HepG2 (cell line): ENCODE results near the gene RNF114. TPM values are rescaled to one million over a fixed set of nuclear protein-coding genes. Genes with fewer than 3 reads are reported as not detected.

Experiments
- ERF ChIP-seq: IDR thresholded peaks from 2 replicates; pipeline ENCODE4 v1.6.1; 2018; ENCODE audit warnings: missing biosample characterization, missing genetic modification reagents
- KDM3A ChIP-seq: IDR thresholded peaks from 2 replicates; pipeline ENCODE4 v1.6.1; 2018; ENCODE audit warnings: low read depth, missing compliant biosample characterization
- MEIS1 ChIP-seq: sonication (generic); formaldehyde crosslinking; IDR thresholded peaks from 2 replicates; pipeline ENCODE4 v1.9.0; 2021; ENCODE audit warnings: mild to moderate bottlenecking, missing genetic modification reagents, moderate library complexity, borderline replicate concordance
- MTF1 ChIP-seq: sonication (generic); formaldehyde crosslinking; IDR thresholded peaks from 2 replicates; pipeline ENCODE4 v1.5.0; 2020; ENCODE audit warnings: missing genetic modification reagents
- PHB2 ChIP-seq: fragments of 450-650 bp; IDR thresholded peaks from 2 replicates; pipeline ENCODE4 v1.6.1; 2018; ENCODE audit not compliant: partially characterized antibody
- PITX1 ChIP-seq: sonication (generic); formaldehyde crosslinking; IDR thresholded peaks from 2 replicates; pipeline ENCODE4 v1.5.1; 2020; ENCODE audit warnings: mild to moderate bottlenecking, missing genetic modification reagents
- RBM39 ChIP-seq: fragments of 200-400 bp; formaldehyde crosslinking; IDR thresholded peaks from one replicate; pipeline ENCODE4 v1.6.1; 2018; ENCODE audit warnings: antibody characterized with exemption, mild to moderate bottlenecking, low read depth, low read length; ENCODE audit not compliant: poor library complexity, severe bottlenecking
- THYN1 ChIP-seq: sonication (generic); formaldehyde crosslinking; IDR thresholded peaks from 2 replicates; pipeline ENCODE4 v1.8.1; 2023; ENCODE audit warnings: low read depth, mild to moderate bottlenecking, moderate library complexity, missing genetic modification reagents, borderline replicate concordance
- XRCC5 ChIP-seq: fragments of 200-400 bp; formaldehyde crosslinking; optimal IDR thresholded peaks from 2 replicates; pipeline ENCODE3; 2017; ENCODE audit warnings: mild to moderate bottlenecking, low read length
- ZNF12 ChIP-seq: sonication (generic); formaldehyde crosslinking; IDR thresholded peaks from 2 replicates; pipeline ENCODE4 v1.5.0; 2020; ENCODE audit warnings: missing genetic modification reagents
- ZNF124 ChIP-seq: sonication (generic); formaldehyde crosslinking; IDR thresholded peaks from 2 replicates; pipeline ENCODE4 v1.4.0; 2020; ENCODE audit warnings: missing genetic modification reagents
- ZNF235 ChIP-seq: sonication (generic); formaldehyde crosslinking; IDR thresholded peaks from 2 replicates; pipeline ENCODE4 v1.8.1; 2023; ENCODE audit warnings: mild to moderate bottlenecking, missing genetic modification reagents, borderline replicate concordance
- ZNF354B ChIP-seq: sonication (generic); formaldehyde crosslinking; IDR thresholded peaks from 2 replicates; pipeline ENCODE4 v1.8.0; 2022; ENCODE audit warnings: mild to moderate bottlenecking, missing genetic modification reagents
- ZNF773 ChIP-seq: sonication (generic); formaldehyde crosslinking; IDR thresholded peaks from 2 replicates; pipeline ENCODE4 v1.4.0; 2020; ENCODE audit warnings: missing genetic modification reagents, borderline replicate concordance
- ZNF850 ChIP-seq: sonication (generic); formaldehyde crosslinking; conservative IDR thresholded peaks from 2 replicates; pipeline ENCODE4 v1.9.0; 2021; ENCODE audit warnings: mild to moderate bottlenecking, missing genetic modification reagents
- polyA plus RNA-seq, 8 experiments: library from polyadenylated mRNA; depleted of rRNA in 3 of 8; stranded (reverse) in 7 of 8; unstranded in 1 of 8; fragments of >200 nt; fragmentation: Illumina TruSeq in 4 of 8; extraction: Trizol in 4 of 8; gene quantifications; 2 replicates each; pipeline versions ENCODE4 v1.2.1 to v1.2.3, GENCODE V29; 2011 to 2016; ENCODE audit warnings: low read depth in 4 of 8, missing spikeins in 1 of 8, mixed read lengths in 1 of 8; ENCODE audit not compliant: insufficient read depth in 1 of 8
- total RNA-seq, 5 experiments: library from RNA; depleted of rRNA; stranded (reverse); fragments of >200 nt; fragmentation: Illumina TruSeq; extraction: Trizol; gene quantifications; 2 replicates each; pipeline ENCODE4 v1.2.3, GENCODE V29; 2016; ENCODE audit warnings: low read depth in 1 of 5
- TF ChIP-seq, protein P1 (sequence below): fragments of 450-650 bp; IDR thresholded peaks from 2 replicates; pipeline ENCODE4 v1.6.1; 2016
- TF ChIP-seq, protein P2 (sequence below): sonication (generic); formaldehyde crosslinking; conservative IDR thresholded peaks from 2 replicates; pipeline ENCODE4 v1.4.0; 2020; ENCODE audit warnings: missing genetic modification reagents
- TF ChIP-seq, protein P3 (sequence below): sonication (generic); formaldehyde crosslinking; IDR thresholded peaks from 2 replicates; pipeline ENCODE4 v1.8.1; 2022; ENCODE audit warnings: mild to moderate bottlenecking, missing genetic modification reagents
- TF ChIP-seq, protein P4 (sequence below): sonication (generic); formaldehyde crosslinking; IDR thresholded peaks from 2 replicates; pipeline ENCODE4 v1.5.1; 2020; ENCODE audit warnings: missing genetic modification reagents, mild to moderate bottlenecking, borderline replicate concordance

Gene RNF114
- total and polyA plus RNA-seq, 2 of the 13 experiments (the other 11 are each of a cell fraction or from before 2014, with no cell fraction given): 119 to 126 TPM

DNA sequence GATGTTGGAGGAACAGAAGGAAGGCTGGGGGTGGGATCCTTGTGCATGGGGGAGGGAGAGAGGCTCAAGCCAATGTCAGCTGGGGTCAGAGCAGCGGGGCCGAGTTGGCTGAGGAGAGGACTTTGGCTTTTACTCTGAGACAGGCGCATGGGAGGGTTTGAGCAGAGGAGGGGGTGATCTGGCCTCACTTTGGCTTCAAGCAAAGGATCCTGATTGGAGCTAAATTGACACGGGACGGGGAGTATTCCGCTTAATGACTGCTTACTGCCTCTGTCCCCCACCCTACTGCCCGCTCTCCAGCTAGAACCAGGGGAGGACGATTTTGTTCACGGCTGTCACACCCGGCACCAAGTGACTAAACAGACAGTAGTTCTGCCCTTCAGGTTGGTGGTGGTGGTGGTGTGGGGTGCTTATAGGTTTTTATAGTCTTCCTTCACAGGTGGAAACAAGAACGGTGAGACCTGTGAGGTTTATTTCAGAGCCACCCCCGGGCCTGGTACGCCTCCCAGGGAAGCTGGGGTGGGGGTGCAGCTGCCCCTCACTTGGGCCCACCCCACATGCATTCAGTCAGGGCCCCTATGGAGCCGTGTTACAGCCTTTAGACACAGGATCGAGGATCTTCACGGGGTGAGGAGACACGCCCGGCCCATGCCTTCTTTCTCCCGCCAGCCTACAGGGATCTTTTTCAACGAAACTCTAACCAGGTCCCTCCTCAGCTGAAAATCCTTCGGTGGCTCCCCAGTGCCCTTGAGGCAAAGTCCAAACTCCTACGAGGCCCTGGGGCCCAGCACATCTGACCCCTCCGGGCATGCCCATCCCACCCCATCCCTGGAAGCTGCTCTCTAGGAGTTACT, 45.2 kb downstream of the RNF114 start (continued):
- TF ChIP-seq, protein P1, sequence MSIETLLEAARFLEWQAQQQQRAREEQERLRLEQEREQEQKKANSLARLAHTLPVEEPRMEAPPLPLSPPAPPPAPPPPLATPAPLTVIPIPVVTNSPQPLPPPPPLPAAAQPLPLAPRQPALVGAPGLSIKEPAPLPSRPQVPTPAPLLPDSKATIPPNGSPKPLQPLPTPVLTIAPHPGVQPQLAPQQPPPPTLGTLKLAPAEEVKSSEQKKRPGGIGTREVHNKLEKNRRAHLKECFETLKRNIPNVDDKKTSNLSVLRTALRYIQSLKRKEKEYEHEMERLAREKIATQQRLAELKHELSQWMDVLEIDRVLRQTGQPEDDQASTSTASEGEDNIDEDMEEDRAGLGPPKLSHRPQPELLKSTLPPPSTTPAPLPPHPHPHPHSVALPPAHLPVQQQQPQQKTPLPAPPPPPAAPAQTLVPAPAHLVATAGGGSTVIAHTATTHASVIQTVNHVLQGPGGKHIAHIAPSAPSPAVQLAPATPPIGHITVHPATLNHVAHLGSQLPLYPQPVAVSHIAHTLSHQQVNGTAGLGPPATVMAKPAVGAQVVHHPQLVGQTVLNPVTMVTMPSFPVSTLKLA: no peak
- no peak for TF ChIP-seq KDM3A
- TF ChIP-seq, protein P2, sequence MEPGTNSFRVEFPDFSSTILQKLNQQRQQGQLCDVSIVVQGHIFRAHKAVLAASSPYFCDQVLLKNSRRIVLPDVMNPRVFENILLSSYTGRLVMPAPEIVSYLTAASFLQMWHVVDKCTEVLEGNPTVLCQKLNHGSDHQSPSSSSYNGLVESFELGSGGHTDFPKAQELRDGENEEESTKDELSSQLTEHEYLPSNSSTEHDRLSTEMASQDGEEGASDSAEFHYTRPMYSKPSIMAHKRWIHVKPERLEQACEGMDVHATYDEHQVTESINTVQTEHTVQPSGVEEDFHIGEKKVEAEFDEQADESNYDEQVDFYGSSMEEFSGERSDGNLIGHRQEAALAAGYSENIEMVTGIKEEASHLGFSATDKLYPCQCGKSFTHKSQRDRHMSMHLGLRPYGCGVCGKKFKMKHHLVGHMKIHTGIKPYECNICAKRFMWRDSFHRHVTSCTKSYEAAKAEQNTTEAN (CRISPR knock-in tag): no peak
- no peak for TF ChIP-seq ZNF235 (CRISPR knock-in tag)
- no peak for TF ChIP-seq THYN1 (CRISPR knock-in tag)
- TF ChIP-seq XRCC5: peak; percentile 19
- TF ChIP-seq ZNF12: no peak
- TF ChIP-seq, protein P3, sequence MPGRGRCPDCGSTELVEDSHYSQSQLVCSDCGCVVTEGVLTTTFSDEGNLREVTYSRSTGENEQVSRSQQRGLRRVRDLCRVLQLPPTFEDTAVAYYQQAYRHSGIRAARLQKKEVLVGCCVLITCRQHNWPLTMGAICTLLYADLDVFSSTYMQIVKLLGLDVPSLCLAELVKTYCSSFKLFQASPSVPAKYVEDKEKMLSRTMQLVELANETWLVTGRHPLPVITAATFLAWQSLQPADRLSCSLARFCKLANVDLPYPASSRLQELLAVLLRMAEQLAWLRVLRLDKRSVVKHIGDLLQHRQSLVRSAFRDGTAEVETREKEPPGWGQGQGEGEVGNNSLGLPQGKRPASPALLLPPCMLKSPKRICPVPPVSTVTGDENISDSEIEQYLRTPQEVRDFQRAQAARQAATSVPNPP (CRISPR knock-in tag): no peak
- TF ChIP-seq ZNF773 (CRISPR knock-in tag): no peak
- peak; percentile 66; the same call in 1 of the 2 replicates for TF ChIP-seq PITX1
- TF ChIP-seq PHB2: no peak
- no peak for TF ChIP-seq ERF (CRISPR knock-in tag)
- no peak for TF ChIP-seq ZNF124 (CRISPR knock-in tag)
- no peak for TF ChIP-seq ZNF354B
- no peak for TF ChIP-seq RBM39
- TF ChIP-seq ZNF850 (CRISPR knock-in tag): no peak; the same call in 1 of the 2 replicates
- TF ChIP-seq MEIS1 (CRISPR knock-in tag): no peak
- TF ChIP-seq, protein P4, sequence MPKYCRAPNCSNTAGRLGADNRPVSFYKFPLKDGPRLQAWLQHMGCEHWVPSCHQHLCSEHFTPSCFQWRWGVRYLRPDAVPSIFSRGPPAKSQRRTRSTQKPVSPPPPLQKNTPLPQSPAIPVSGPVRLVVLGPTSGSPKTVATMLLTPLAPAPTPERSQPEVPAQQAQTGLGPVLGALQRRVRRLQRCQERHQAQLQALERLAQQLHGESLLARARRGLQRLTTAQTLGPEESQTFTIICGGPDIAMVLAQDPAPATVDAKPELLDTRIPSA (CRISPR knock-in tag): no peak
- no peak for TF ChIP-seq MTF1 (CRISPR knock-in tag)
